Right ventricle myocardium inferior (tissue), 1 donor: ENCODE results near the gene SDHB. TPM values are rescaled to one million over a fixed set of nuclear protein-coding genes. Genes with fewer than 3 reads are reported as not detected.

Source experiments
- total RNA-seq: library from RNA; stranded (reverse); fragmentation: NEBNext Ultra II Directional; extraction: Animal tissue kit (Norgen Biotek cat#: 25700); gene quantifications from one replicate; pipeline ENCODE4 v1.2.1, GENCODE V29; 2021
- donor health status: DM: no; HTN: yes; CAD: no; lungs with severe emphysema.

The SDHB gene
- total RNA-seq, 1 donor from 2014 or later = 433 TPM

Other genes with a start within 250 kb of the SDHB start
- gene RNU1-2, start 158.1 kb downstream of the SDHB start, total RNA-seq = 4,572 TPM
- gene CROCC, start 132.1 kb downstream of the SDHB start, total RNA-seq = 6.5 TPM
- gene MFAP2, start 73.4 kb downstream of the SDHB start, total RNA-seq = 4.8 TPM
- gene ATP13A2, start 42.1 kb downstream of the SDHB start, total RNA-seq = 16.4 TPM
- gene PADI2, start 65.4 kb upstream of the SDHB start, total RNA-seq = 0.87 TPM
- not detected for gene PADI1, start 151.1 kb upstream of the SDHB start, total RNA-seq
- not detected for gene PADI3, start 195.1 kb upstream of the SDHB start, total RNA-seq